HG03575 (cell line): ENCODE measurements around the gene KCNC3.
"Not testable (repeated sequence)": the region's sequence is repeated elsewhere in the genome, so short reads cannot be mapped to it uniquely, and the experiment has no call there.

ENCODE experiments used
- ATAC-seq: cut with Tn5 transposase; IDR thresholded peaks from one replicate; pipeline ENCODE4 v1.9.1; 2021; ENCODE audit not compliant: unreplicated experiment, insufficient number of reproducible peaks, low FRiP score; ENCODE audit errors: extremely low read depth

The KCNC3 gene

GRCh38 chr19:50330365-50331078 lies 1.3 kb upstream of the KCNC3 start:
- no peak for ATAC-seq

- ATAC-seq, result not testable (repeated sequence)
Measured at GRCh38 chr19:50329926-50330294, 733 bp upstream of the KCNC3 start.

DNA sequence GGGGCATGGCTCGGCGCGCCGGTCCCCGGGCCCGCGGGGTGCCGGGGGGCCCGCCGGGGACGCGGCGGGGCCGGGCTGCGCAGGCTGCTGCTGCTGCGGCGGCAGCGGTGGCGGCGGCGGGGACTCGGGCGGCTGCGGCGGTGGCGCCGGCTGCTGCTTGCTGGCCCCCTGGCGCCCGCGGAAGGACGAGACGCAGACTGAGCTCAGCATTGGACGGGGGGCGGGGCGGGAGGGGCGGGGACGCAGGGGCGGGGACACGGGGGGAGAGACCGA lies 368 bp downstream of the KCNC3 start:
- ATAC-seq, result no peak

DNA sequence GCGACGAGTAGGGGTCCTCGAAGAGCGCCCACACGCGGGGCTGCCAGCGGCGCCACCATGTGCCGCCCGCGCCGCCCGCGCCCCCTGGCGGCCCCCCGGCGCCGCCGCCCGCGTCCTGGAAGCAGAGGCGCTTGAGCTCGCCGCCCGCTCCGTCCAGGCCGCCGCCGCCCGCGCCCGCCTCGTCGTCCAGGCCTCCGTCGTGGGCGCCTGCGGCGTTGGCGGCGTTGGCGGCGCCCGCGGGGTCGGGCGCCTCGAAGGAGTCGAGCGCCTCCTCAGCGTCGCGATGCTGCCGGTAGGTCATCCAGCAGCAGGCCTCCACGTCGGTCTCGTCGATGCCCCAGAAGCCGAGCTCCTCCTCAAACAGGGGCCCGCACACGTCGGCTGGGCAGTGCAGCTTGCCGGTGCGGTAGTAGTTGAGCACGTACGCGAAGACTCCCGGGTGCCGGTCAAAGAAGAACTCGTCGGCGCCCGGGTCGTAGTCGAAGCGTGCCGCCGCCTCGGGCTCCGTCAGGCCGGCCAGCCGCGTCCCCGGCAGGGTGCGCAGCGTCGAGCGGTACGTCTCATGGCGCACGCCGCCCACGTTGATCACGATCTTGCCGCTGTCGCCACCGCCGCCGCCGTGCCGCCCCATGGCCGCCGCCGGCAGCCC lies 829 bp downstream of the KCNC3 start:
- ATAC-seq, result no peak

DNA sequence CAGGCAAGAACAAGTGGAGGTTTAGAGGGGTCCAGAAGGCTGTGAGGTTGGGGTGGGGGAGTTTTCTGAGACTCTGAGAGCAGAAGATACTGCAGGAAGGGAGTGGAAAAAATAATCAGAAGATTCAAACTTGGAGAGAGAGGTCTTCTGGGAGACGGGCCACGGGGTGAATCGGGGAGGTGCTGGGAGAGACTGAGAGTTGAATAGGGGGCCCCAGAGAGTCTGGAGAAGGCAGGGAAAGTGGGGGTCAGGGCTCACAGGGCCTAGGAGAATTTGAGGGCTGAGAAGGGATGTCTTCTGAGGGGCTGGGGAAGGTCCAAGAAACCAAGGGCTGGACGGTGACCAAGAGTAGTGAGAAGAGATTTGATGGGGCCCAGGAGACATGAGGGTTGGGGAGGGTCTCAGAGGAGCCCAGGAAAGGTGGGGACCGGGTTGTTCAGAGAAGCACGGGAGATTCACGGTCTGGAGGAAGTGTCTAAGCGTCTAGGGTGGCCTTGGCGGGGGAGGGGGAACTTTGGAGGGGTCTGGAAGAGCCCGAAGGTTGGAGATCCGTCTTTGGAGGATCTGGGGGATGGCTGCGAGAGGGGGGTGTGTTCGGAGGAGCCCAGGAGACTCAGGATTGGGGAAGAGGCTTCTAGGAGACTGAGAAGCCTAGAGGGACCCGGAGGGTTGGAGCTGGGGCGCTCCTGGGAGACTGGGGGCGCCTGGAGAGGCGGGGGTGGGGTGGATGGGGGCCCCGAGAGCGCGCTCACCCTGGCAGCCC lies 1.5 kb downstream of the KCNC3 start:
- ATAC-seq, result no peak

DNA sequence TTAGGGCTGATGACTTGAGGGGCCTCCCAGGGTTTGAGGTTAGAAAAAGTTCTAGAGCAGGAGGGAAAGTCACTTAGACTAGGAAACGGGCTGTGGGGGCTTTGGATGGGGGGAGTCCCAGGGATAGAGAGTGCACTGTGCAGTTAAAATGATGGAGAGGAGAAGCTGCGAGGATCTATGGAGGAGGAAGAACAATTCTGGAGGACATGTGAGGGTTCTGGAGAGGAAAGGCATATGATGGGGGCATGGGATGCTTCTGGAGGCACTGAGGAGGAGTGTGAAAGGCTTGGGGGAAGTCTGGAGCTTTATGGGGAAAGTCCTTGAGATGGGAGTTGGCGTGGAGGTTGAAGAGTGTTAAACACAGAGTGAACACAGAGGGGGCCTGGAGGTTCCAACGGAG lies 2.2 kb downstream of the KCNC3 start:
- no peak for ATAC-seq

- no peak for ATAC-seq
Measured at GRCh38 chr19:50326101-50326664, 3.0 kb downstream of the KCNC3 start.

DNA sequence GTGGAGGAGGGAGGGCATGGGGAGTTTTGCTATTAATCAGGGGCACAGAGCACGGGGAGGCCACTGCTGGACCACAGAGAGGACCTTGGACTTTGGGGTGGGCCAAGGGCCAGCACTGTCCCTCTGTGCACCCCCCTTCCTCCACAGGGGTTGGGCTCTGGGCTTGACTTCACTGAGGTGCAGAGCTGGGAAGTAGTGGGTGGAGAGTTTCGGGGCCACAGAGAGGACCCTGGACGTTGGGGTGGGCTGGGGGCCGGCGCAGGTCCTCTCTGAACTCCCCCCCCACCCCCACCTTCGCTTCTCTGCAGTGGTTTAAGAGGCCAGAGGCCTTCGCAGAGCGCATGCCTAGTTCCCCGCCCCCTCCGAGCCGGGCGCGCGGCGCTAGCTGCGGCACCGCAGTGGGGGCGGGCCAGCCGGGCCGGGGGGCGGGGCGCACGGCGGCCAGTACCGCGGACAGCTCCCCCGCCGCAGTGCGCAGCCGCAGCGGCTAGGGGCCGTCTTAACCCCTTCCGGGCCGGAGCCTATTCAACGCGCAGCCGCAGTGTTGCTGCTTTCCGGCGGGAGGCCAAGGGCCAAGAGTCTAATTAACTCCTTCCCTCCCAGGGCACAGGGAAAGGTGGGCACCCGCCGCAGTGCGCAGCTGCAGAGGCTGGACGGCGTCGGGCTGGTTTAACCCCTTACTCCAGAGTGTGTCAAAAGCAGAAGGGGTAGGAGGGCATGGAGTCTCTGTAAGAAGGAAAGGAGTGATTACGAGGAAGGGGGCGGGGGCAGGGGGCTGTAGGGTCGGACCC lies 3.7 kb downstream of the KCNC3 start:
- no peak for ATAC-seq

DNA sequence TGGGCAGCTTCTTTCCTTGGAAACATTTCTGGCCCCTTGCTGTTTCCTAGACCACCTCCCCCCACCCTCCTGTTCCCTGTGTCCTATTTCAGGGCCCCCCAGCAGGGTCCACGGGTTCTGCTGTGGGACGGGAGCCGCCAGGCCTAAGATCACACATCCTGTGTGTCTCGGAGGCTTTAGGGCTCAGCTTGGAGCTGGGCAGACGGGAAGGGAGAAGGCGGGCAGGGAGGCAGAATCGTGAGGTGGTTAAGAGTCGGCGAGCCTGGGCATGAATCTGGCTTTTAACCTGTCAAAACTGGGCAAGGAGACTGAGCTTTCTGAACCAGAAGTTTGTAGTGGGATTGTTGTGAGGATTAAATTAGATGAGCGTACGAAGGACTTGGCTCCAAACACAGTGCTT lies 4.8 kb downstream of the KCNC3 start:
- ATAC-seq, result no peak

- no peak for ATAC-seq
Measured at GRCh38 chr19:50323782-50324133, 5.4 kb downstream of the KCNC3 start.

- no peak for ATAC-seq
Measured at GRCh38 chr19:50322931-50323781, 6.0 kb downstream of the KCNC3 start.

DNA sequence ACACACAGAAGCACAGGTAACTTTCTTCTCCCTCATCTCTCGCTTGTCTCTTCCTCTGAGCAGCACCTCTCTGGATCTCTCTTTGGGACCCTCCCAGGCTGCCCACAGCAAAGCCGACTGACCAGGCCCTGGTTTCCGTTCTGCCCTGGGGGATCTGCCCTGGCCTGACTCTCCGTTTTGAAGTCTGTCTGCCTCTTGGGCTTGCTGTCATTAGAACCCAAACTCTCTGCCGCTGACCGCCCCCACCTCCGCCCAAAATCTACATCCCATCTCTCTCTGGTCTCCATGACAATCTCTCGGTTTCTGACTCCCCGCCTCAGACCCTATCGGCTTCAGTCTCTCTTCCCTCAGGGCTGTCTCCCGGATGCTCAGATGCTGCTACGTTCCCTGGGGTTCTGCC lies 6.9 kb downstream of the KCNC3 start:
- no peak for ATAC-seq

DNA sequence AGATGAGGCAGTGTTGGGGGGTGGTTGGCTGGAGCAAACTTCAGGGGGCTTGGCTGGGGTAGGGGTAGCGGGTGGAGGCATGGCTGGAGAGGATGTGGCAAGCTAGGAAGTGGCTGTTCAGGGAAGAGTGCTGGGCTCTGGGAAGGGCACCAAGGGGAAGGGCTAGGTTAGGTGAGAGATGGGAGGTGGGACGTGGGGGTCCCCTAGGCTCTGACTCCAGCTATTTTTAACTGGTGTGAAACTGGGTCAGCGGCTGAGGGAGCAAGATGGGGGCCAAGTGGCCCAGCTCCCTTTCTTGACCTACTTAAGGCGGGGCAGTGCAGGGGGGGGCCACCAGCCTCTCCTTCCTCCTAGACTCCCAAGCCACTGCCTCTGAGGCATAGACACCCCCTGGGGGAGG lies 7.3 kb downstream of the KCNC3 start:
- no peak for ATAC-seq

DNA sequence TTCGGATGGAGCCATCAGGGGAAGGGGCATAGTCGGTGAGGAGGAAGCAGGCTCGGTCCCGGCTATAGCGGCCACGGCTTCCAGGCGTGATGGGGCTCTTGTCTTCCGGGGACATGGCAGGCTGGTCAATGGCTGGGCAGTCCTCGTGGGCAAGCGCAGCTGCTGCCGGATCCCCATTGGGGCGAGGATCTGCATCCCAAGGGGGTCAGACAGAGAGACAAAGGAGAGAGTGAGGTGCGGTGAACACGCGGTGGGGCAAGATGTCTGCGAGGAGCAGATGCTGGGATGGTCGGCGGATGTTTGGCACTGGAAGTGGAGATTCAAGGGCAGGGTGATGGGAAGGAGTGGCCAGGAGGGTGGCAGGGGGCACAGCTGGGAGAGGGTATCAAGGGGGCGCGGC lies 8.6 kb downstream of the KCNC3 start:
- no peak for ATAC-seq

DNA sequence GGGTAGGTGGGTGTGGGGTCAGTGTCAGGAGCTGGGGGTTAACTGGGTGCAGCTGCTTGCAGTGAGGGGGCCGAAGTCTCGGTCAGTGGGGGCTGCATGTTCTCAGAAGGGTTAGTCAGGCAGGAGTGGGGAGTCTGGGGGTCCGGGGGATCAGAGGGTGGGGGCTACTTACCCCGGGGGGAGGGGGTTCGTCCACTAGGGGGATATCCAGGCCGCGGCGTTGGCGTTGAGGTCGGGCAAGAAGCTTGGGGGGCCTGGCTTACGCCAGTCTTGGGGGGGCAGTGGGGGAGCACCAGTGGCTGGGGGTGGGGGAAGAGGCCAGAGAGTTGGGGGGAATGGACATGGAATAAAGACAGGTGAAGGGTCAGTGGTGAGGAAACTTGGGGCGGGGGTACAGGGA lies 9.1 kb downstream of the KCNC3 start:
- no peak for ATAC-seq

GRCh38 chr19:50319156-50319555 lies 10.0 kb downstream of the KCNC3 start:
- ATAC-seq, result no peak

DNA sequence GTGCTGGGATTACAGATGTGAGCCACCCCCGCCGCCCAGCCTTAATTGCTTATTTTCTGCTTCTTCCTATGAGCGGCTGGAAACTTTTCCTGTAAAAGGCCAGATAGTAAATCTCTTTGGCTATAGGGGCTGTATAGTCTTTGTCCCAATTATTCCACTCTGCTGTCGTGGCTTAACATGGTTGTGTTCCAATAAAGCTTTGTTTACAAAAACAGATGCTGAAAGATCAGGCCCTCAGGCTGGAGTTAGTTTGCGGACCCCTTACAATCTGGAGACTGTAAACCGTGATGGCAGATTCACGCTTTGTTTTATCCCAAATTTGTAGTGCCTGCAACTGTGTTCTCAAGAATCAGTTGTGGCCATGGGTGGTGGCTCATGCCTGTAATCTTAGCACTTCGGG lies 10.7 kb downstream of the KCNC3 start:
- ATAC-seq, result no peak

GRCh38 chr19:50317115-50317514 lies 12.1 kb downstream of the KCNC3 start:
- no peak for ATAC-seq
